ENCODE measurements around the gene SLA2.
"Not testable (repeated sequence)": the region's sequence is repeated elsewhere in the genome, so short reads cannot be mapped to it uniquely, and the experiment has no call there.

Gene SLA2

GRCh38 chr20:36573798-36574365 is 72.1 kb downstream of the SLA2 start:
- DNase-seq (ENCODE audit: low read depth in 2 of 2): no peak

GRCh38 chr20:36573103-36573797 is 72.7 kb downstream of the SLA2 start, which contains the start of gene TGIF2:
TGIF2 (plus strand) TSS chr20:36573597; CDS start chr20:36578775, 5,178 bp downstream.
- DNase-seq (ENCODE audit: low read depth in 2 of 2): peak; percentile 78 to 80

GRCh38 chr20:36572701-36573102 is 73.3 kb downstream of the SLA2 start:
- peak; percentile 28 to 54 for DNase-seq (ENCODE audit: low read depth in 2 of 2)

GRCh38 chr20:36571564-36572504 is 74.2 kb downstream of the SLA2 start:
- no peak for DNase-seq (ENCODE audit: low read depth in 2 of 2)

- DNase-seq (ENCODE audit: low read depth in 2 of 2): no peak
Observed at GRCh38 chr20:36569847-36570429, 76.1 kb downstream of the SLA2 start.

- no peak for DNase-seq (ENCODE audit: low read depth in 2 of 2)
Observed at GRCh38 chr20:36565520-36565919, 80.5 kb downstream of the SLA2 start.

- DNase-seq (ENCODE audit: low read depth in 2 of 2): not testable (repeated sequence)
Observed at GRCh38 chr20:36564726-36565121, 81.3 kb downstream of the SLA2 start.

- DNase-seq (ENCODE audit: low read depth in 2 of 2): not testable (repeated sequence)
Observed at GRCh38 chr20:36564078-36564725, 81.8 kb downstream of the SLA2 start.

GRCh38 chr20:36563374-36563773 is 82.6 kb downstream of the SLA2 start:
- DNase-seq (ENCODE audit: low read depth in 2 of 2): no peak

- DNase-seq (ENCODE audit: low read depth in 2 of 2): no peak
Observed at GRCh38 chr20:36562724-36563123, 83.3 kb downstream of the SLA2 start.

Measured in stimulated activated CD4-positive, alpha-beta T cell treated with anti-CD3 and anti-CD28 coated beads, Interleukin-1b, Interleukin-23, amount 100 ng/mL, for 1 hour (primary cell).